GM18526 (cell line): ENCODE measurements around the gene HOXB4.

ENCODE experiments used
- POLR2A ChIP-seq: IDR thresholded peaks from 3 replicates; pipeline ENCODE4 v1.6.1; 2011; ENCODE audit not compliant: insufficient read length; ENCODE audit errors: extremely low read depth

The HOXB4 gene

GRCh38 chr17:48609033-48609432 is 30.9 kb upstream of the HOXB4 start:
- no peak for TF ChIP-seq POLR2A

- TF ChIP-seq POLR2A: no peak
These were observed 30.3 kb upstream of the HOXB4 start for GRCh38 chr17:48608494-48608834.

DNA sequence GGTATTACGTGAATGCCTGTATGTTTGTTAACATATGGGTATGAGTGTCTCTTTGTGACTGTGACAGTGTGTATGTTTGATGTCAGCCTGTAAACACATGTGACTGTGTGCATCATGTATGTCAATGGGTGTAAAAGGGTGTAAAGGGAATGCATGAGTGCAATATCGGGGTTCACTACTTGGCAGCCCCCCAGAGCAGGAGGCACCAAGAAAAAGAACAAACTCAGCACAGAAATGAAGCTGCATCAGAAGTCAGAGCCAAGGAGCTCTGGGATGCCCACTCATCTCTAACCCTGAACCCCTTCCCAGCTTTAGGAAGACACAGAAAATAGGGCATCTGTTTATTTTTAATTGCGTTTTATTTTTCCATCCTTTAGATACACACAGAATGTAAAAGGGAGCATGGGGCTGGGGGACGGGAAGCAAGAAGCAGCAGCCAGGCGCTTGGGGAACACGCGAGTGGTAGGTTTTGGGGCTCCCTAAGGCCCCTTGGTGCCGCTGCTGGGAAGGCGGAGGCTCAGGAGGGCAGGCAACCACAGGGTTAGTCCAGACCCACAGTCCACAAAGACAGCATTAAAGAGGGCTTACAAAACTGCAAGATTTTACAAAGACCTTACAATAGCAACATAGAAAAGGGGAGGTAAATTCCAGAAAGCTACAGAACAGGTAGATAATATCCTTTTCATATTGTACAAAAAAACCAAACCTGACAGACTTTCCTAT is 28.9 kb upstream of the HOXB4 start:
- no peak for TF ChIP-seq POLR2A

DNA sequence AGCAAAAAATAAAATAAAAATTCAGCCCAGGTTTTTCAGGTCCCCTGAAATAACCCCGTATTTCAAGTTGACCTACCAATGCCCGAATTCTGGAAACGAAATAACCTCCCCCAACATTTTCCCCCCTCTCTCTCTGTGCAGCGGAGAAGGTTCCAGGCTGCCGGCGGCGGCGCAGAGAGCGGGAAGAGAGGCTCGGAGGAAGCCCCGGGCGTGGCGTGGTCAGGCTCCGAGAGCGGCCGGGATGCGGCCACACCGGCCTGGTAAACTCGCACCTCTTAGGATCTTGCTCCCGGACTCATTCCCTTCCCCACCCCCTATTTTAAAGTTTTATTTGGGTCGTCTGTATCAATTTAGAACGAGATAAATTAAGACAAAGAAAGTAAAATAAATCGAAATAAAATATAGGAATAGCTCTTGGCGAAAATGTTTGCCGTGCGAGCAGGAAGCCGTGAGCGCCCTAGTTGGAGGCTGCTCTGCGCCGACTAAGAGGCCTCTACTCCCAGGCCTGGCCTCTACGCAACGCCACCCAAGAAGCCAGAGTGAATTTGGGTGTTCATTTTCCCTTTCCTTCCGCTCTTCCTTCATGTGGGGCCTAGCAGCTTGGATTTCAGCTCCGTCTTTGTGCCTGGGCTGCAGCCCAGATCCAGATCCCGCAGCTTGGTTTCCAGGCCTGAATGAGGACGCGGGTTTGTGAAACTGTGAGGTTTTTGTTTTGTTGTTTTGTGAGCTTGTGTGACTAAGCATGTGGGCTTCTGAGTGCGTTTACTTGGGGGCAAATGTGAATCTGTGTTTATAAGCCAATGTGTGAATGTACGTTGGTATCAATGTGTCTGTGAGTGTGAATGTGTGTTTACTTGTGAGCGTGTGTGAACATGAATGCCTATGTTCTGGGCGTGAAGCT is 28.1 kb upstream of the HOXB4 start:
- no peak for TF ChIP-seq POLR2A

DNA sequence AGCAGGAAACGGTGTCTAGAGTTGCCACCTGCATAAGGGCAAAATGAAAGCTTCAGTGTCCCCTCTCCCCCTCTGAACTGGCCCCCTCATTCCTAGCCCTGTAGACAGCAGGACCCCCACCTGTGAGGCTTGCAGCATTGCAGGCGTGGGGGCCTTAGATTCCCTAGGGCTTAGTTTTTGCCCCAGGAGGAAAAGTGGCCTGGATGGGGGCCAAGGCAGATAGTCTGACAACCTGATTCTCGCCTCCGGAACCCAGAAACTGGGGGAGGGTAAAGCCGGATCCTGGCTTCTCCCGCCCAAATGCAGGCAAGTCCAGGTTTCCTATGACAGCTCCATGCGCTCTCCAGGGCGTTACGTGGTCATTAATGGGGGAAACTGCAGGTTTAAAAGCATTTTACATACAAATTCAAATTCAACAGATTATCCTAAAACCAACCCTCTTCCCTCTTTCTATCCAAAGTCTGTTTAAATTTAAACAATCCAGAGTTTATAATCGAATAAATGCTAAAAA is 27.3 kb upstream of the HOXB4 start:
- TF ChIP-seq POLR2A: no peak

GRCh38 chr17:48604770-48605329 is 26.7 kb upstream of the HOXB4 start, which contains the start of gene HOXB6:
Gene HOXB6, minus strand, starts transcription at chr17:48604986. Its CDS starts 6,836 bp downstream, at chr17:48598150.
- no peak for TF ChIP-seq POLR2A

- TF ChIP-seq POLR2A: no peak
These were observed 26.0 kb upstream of the HOXB4 start for GRCh38 chr17:48603959-48604769.

- no peak for TF ChIP-seq POLR2A
These were observed 23.6 kb upstream of the HOXB4 start for GRCh38 chr17:48601539-48602425.

DNA sequence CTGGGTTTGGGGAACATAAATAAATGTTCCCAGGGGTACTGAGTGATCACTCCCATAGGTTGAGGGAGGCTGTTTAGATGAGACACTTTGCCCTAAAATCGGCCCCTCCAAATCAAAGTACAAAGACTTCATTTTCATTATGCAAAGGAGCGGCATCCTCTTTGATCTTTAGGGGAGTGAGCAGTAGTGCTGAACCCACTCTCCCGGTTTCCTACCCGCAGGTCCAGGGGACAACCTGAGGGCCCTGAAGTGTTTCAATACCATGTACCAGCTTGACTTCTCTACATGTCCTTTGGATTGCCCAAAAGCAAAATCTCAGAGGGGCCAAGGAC is 23.0 kb upstream of the HOXB4 start:
- TF ChIP-seq POLR2A: no peak

GRCh38 chr17:48600244-48601098 is 22.3 kb upstream of the HOXB4 start:
- no peak for TF ChIP-seq POLR2A

DNA sequence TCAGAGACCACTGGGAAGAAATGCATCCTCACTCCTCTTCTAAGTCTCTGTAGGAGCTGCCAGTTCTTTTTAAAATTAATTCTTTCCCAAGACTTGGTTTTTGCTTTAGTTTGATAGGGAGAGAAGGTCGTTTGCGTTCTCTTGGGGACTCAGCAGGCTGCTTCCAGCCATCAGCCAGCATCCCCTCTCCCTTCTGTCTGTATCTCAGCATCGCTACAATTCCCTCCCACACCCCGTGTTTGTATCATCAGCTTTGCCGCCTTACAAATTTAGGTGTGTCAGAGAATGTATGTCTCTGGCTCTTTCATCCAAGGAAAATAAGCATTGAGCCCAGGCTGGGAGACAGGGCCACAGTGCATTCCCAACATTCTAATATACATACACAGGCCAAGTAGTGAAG is 21.2 kb upstream of the HOXB4 start:
- TF ChIP-seq POLR2A: no peak

DNA sequence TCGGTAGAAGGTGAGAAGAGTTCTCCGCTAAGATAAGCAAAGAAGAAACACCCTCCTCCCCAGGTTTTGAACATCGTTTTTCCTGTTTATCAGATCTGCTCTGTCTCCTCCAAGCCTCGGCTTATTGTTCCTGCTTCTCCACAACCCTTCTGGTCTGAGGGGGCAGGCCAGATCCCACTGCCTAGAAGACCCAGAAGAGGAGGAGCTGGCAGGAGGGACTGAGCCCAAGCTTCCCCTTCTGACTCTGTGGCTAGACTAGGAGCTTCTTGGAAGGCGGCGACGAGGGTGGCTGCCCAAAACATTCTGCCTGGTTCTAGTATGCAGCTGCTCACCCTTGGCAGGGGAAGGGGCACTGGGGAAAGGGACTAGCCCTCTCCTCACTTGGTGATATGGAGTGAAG is 20.6 kb upstream of the HOXB4 start:
- TF ChIP-seq POLR2A: no peak
